K562 (cell line): ENCODE results near the gene DEDD. TPM values are rescaled to one million over a fixed set of nuclear protein-coding genes. Genes with fewer than 3 reads are reported as not detected.

ENCODE experiments used
- KLF1 ChIP-seq: fragments of 450-650 bp; IDR thresholded peaks from 2 replicates; pipeline ENCODE4 v1.6.1; 2016; ENCODE audit warnings: missing genetic modification characterization, missing compliant biosample characterization
- SIN3A ChIP-seq, 2 experiments: fragments of 150-350 bp in 1 of 2; IDR thresholded peaks; 2 replicates each; pipeline ENCODE4 v1.6.1; 2011 to 2016; ENCODE audit warnings: borderline replicate concordance in 2 of 2, low read depth in 2 of 2, low read length in 2 of 2, mild to moderate bottlenecking in 2 of 2, moderate library complexity in 2 of 2; ENCODE audit not compliant: control insufficient read depth in 1 of 2
- ZC3H11A ChIP-seq: IDR thresholded peaks from 2 replicates; pipeline ENCODE4 v1.6.1; 2012; ENCODE audit warnings: low read depth, low read length, improper control_type of control experiment
- ZEB2 ChIP-seq: fragments of 450-650 bp; IDR thresholded peaks from 2 replicates; pipeline ENCODE4 v1.6.1; 2016
- ZNF699 ChIP-seq: fragments of 250-450 bp; sonication (Bioruptor Pico); IDR thresholded peaks from 2 replicates; pipeline ENCODE4 v1.8.0; 2021; ENCODE audit warnings: mild to moderate bottlenecking, moderate library complexity; ENCODE audit not compliant: insufficient replicate concordance
- polyA plus RNA-seq, 8 experiments: library from polyadenylated mRNA; depleted of rRNA in 4 of 8; stranded (reverse) in 5 of 8; unstranded in 3 of 8; fragments of >200 nt; fragmentation: Nextera tagmentation in 2 of 8; fragmentation: Illumina TruSeq in 1 of 8; extraction: Ambion mirVana in 2 of 8; extraction: Trizol in 1 of 8; gene quantifications; 2 replicates each; pipeline versions ENCODE4 v1.2.1 to v1.2.3, GENCODE V29; 2011 to 2014; ENCODE audit warnings: inconsistent platforms in 1 of 8, missing spikeins in 1 of 8
- total RNA-seq, 7 experiments: library from RNA; depleted of rRNA in 6 of 7; stranded (reverse); fragments of >200 nt in 6 of 7; fragmentation: Illumina TruSeq in 2 of 7; extraction: Trizol in 2 of 7; gene quantifications; 2 replicates each; pipeline versions ENCODE4 v1.2.1 to v1.2.3, GENCODE V29; 2011 to 2021; ENCODE audit warnings: low replicate concordance in 1 of 7
- TF ChIP-seq, protein P1 (sequence below): sonication (generic); formaldehyde crosslinking; IDR thresholded peaks from 2 replicates; pipeline ENCODE4 v1.8.1; 2023; ENCODE audit warnings: missing genetic modification reagents, mild to moderate bottlenecking, borderline replicate concordance
- TF ChIP-seq, protein P2 (sequence below): conservative IDR thresholded peaks from 2 replicates; pipeline ENCODE4 v1.6.1; 2011; ENCODE audit warnings: low read depth, mild to moderate bottlenecking, low read length; ENCODE audit not compliant: control insufficient read depth
- TF ChIP-seq, protein P3 (sequence below): fragments of 250-450 bp; sonication (Bioruptor Pico); IDR thresholded peaks from 2 replicates; pipeline ENCODE4 v1.8.0; 2021; ENCODE audit warnings: borderline replicate concordance, mild to moderate bottlenecking, moderate library complexity; ENCODE audit not compliant: poor library complexity, severe bottlenecking
- TF ChIP-seq, protein P4 (sequence below), 2 experiments: fragments of 450-650 bp in 1 of 2; IDR thresholded peaks; 2 replicates each; pipeline ENCODE4 v1.6.1; 2011 to 2017; ENCODE audit warnings: low read depth in 2 of 2, antibody characterized with exemption in 1 of 2, borderline replicate concordance in 1 of 2, low read length in 1 of 2, mild to moderate bottlenecking in 1 of 2, mixed read lengths in 1 of 2; ENCODE audit not compliant: control insufficient read depth in 1 of 2
- TF ChIP-seq, protein P5 (sequence below), 2 experiments: fragments of 200-800 bp in 1 of 2; sonication (Bioruptor generic) in 1 of 2; sonication (generic) in 1 of 2; formaldehyde crosslinking in 1 of 2; IDR thresholded peaks in 1 of 2; conservative IDR thresholded peaks in 1 of 2; 2 replicates each; pipeline versions ENCODE4 v1.5.0 to v1.6.1; 2016 to 2020; ENCODE audit warnings: missing compliant biosample characterization in 1 of 2, missing genetic modification characterization in 1 of 2, missing genetic modification reagents in 1 of 2

The DEDD gene
- total and polyA plus RNA-seq, 9 of the 15 experiments (the other 6 are each of a cell fraction or from before 2014, with no cell fraction given): 11.6 to 41.0 (median 16.8) TPM

DNA sequence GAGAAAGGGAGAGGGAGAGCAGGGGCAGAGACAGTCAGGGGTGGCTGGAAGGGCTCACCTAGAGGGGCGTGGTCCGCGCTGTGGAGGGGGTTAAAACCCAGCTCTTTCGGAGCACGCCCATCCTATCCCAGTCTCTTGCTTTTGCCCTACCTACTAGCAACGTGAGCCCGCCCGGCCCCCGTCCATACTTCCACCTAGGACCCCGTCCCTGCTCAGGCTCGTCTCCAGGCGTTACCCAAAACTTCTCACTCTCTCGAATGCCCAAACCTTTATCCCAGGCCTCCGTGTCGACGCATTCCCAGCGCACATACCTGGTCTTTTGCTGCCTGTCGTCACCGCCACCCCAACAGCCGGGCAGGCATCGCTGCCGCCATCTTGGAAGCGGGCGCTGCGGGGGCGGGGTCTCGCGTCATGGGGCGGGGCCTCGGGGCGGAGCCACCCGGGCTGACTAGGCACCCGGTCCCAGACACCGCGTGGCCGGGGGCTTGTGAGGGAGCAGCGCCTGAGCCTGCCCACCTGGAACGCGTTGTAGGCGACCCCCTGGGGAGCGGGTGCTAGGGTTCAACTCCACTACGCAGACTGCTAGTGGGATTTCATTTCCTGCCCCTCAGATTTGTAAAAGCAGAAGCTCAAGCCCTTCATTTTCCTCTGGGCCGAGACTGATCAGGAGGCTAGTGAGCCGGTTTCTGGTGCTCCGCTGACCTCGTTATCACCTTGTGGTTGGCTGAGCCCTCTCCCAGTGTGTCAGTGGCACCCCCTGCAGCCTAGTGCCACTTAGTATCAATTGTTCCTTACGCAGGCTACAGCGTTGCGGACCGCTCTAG lies 44.9 kb upstream of the DEDD start, which contains the start of gene B4GALT3 (continued):
- TF ChIP-seq KLF1 (tag) (no peak; the same call in 1 of the 2 replicates), ZEB2 (0 out of 2 replicates have a peak, but pooled peaks have one; percentile 11), ZC3H11A (no peak), ZNF699 (CRISPR knock-in tag) (no peak), SIN3A (IDR thresholded peaks at IDR 0.05; ENCODE audit: borderline replicate concordance in 2 of 2, control insufficient read depth in 1 of 2, low read depth in 2 of 2, low read length in 2 of 2) (peak; percentile 3 to 80; a peak in 2 of 4 replicates)
- TF ChIP-seq, protein P1, sequence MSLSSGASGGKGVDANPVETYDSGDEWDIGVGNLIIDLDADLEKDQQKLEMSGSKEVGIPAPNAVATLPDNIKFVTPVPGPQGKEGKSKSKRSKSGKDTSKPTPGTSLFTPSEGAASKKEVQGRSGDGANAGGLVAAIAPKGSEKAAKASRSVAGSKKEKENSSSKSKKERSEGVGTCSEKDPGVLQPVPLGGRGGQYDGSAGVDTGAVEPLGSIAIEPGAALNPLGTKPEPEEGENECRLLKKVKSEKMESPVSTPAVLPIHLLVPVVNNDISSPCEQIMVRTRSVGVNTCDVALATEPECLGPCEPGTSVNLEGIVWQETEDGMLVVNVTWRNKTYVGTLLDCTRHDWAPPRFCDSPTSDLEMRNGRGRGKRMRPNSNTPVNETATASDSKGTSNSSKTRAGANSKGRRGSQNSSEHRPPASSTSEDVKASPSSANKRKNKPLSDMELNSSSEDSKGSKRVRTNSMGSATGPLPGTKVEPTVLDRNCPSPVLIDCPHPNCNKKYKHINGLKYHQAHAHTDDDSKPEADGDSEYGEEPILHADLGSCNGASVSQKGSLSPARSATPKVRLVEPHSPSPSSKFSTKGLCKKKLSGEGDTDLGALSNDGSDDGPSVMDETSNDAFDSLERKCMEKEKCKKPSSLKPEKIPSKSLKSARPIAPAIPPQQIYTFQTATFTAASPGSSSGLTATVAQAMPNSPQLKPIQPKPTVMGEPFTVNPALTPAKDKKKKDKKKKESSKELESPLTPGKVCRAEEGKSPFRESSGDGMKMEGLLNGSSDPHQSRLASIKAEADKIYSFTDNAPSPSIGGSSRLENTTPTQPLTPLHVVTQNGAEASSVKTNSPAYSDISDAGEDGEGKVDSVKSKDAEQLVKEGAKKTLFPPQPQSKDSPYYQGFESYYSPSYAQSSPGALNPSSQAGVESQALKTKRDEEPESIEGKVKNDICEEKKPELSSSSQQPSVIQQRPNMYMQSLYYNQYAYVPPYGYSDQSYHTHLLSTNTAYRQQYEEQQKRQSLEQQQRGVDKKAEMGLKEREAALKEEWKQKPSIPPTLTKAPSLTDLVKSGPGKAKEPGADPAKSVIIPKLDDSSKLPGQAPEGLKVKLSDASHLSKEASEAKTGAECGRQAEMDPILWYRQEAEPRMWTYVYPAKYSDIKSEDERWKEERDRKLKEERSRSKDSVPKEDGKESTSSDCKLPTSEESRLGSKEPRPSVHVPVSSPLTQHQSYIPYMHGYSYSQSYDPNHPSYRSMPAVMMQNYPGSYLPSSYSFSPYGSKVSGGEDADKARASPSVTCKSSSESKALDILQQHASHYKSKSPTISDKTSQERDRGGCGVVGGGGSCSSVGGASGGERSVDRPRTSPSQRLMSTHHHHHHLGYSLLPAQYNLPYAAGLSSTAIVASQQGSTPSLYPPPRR (CRISPR knock-in tag): no peak; the same call in 1 of the 2 replicates
- TF ChIP-seq, protein P2, sequence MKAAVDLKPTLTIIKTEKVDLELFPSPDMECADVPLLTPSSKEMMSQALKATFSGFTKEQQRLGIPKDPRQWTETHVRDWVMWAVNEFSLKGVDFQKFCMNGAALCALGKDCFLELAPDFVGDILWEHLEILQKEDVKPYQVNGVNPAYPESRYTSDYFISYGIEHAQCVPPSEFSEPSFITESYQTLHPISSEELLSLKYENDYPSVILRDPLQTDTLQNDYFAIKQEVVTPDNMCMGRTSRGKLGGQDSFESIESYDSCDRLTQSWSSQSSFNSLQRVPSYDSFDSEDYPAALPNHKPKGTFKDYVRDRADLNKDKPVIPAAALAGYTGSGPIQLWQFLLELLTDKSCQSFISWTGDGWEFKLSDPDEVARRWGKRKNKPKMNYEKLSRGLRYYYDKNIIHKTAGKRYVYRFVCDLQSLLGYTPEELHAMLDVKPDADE: no peak
- TF ChIP-seq, protein P3, sequence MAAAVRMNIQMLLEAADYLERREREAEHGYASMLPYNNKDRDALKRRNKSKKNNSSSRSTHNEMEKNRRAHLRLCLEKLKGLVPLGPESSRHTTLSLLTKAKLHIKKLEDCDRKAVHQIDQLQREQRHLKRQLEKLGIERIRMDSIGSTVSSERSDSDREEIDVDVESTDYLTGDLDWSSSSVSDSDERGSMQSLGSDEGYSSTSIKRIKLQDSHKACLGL (CRISPR knock-in tag): peak; percentile 31
- TF ChIP-seq, protein P4, sequence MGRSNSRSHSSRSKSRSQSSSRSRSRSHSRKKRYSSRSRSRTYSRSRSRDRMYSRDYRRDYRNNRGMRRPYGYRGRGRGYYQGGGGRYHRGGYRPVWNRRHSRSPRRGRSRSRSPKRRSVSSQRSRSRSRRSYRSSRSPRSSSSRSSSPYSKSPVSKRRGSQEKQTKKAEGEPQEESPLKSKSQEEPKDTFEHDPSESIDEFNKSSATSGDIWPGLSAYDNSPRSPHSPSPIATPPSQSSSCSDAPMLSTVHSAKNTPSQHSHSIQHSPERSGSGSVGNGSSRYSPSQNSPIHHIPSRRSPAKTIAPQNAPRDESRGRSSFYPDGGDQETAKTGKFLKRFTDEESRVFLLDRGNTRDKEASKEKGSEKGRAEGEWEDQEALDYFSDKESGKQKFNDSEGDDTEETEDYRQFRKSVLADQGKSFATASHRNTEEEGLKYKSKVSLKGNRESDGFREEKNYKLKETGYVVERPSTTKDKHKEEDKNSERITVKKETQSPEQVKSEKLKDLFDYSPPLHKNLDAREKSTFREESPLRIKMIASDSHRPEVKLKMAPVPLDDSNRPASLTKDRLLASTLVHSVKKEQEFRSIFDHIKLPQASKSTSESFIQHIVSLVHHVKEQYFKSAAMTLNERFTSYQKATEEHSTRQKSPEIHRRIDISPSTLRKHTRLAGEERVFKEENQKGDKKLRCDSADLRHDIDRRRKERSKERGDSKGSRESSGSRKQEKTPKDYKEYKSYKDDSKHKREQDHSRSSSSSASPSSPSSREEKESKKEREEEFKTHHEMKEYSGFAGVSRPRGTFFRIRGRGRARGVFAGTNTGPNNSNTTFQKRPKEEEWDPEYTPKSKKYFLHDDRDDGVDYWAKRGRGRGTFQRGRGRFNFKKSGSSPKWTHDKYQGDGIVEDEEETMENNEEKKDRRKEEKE (IDR thresholded peaks at IDR 0.05; ENCODE audit: borderline replicate concordance in 1 of 2, control insufficient read depth in 1 of 2, low read depth in 2 of 2, low read length in 1 of 2): no peak
- TF ChIP-seq, protein P5, sequence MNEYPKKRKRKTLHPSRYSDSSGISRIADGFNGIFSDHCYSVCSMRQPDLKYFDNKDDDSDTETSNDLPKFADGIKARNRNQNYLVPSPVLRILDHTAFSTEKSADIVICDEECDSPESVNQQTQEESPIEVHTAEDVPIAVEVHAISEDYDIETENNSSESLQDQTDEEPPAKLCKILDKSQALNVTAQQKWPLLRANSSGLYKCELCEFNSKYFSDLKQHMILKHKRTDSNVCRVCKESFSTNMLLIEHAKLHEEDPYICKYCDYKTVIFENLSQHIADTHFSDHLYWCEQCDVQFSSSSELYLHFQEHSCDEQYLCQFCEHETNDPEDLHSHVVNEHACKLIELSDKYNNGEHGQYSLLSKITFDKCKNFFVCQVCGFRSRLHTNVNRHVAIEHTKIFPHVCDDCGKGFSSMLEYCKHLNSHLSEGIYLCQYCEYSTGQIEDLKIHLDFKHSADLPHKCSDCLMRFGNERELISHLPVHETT (CRISPR knock-in tag; conservative IDR thresholded peaks at IDR 0.05 in 1 of 2, IDR thresholded peaks at IDR 0.05 in 1 of 2): no peak
